NT2/D1 (cell line): Measurements from ENCODE around the gene UNK.

Source experiments
- YY1 ChIP-seq: IDR thresholded peaks from 2 replicates; pipeline ENCODE4 v1.6.1; 2011; ENCODE audit not compliant: insufficient read length, insufficient read depth
- ZNF274 ChIP-seq: IDR thresholded peaks from 2 replicates; pipeline ENCODE4 v1.6.1; 2011; ENCODE audit warnings: mild to moderate bottlenecking, low read depth, low read length

GRCh38 chr17:75753514-75754377 lies 30.9 kb upstream of the UNK start:
- TF ChIP-seq ZNF274 (no peak), YY1 (no peak)
